Left ventricle myocardium superior (tissue), 1 donor: Measurements from ENCODE around the gene STAP2. TPM values are rescaled to one million over a fixed set of nuclear protein-coding genes. Genes with fewer than 3 reads are reported as not detected.
"Not testable (repeated sequence)": the region's sequence is repeated elsewhere in the genome, so short reads cannot be mapped to it uniquely, and the experiment has no call there.

Experiments used
- ATAC-seq: fragments of 200-7000 bp; cut with Tn5 transposase; one replicate; pipeline ENCODE4 v1.9.1; 2020; ENCODE audit warnings: mild to moderate bottlenecking, moderate library complexity
- DNase-seq: peaks from one replicate; pipeline ENCODE4 v3.0.0-alpha.2; 2020
- intact Hi-C: fragments of 100-400 bp; cut with micrococcal nuclease; formaldehyde crosslinking; loops from one replicate; pipeline ENCODE4 v1.11.0; 2022
- total RNA-seq: library from RNA; stranded (reverse); fragmentation: NEBNext Ultra II Directional; extraction: Animal tissue kit (Norgen Biotek cat#: 25700); gene quantifications from one replicate; pipeline ENCODE4 v1.2.1, GENCODE V29; 2021
- donor health status: DM: no; HTN: yes; CAD: no; lungs with severe emphysema.

Gene STAP2
- total RNA-seq, 1 donor from 2014 or later = 4.2 TPM

DNA sequence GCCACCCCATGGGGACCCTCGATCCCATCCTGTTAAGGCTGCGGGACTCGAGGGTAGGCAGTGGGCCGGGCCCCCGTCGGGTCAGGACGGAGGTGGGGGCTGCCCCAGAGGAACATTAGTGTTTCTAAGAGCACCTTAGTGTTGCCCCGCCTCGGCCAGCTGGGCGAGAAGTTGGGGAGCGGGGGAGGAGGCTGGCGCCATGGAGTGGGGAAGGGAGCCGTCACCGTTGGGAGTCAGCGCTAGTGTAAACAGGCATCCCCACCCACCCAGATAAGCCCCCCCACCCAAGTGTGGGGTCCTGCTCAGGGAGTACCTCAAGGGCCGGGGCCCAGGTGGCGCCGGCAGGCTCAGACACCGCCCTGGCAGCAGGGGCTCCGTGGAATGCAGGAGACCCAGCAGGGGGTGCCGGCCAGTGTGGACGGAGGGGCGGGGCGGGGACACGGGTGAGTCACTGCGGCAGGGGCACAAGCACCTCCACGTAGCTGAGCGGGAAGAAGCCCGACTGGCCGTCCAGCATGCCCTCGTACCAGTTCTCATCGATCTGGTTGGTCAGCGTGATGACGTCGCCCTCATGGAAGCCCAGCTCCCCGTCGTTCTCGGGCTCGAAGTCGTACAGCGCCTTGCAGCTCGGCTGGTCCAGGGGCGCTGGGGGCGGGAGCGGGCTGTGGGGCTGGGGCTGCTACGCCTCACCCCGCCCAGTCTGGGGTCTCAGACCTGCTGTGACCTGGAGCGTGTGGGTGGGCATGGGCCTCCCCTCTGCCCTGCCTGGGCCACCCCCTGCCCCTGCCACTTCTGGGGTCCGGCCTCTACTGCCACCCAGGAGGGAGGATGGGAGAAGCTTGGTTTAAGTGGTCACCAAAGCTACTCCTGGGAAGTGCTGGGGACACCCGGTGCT, 22.8 kb upstream of the STAP2 start:
- no peak for DNase-seq
- intact Hi-C loops = no loop called here
- no peak for ATAC-seq

DNA sequence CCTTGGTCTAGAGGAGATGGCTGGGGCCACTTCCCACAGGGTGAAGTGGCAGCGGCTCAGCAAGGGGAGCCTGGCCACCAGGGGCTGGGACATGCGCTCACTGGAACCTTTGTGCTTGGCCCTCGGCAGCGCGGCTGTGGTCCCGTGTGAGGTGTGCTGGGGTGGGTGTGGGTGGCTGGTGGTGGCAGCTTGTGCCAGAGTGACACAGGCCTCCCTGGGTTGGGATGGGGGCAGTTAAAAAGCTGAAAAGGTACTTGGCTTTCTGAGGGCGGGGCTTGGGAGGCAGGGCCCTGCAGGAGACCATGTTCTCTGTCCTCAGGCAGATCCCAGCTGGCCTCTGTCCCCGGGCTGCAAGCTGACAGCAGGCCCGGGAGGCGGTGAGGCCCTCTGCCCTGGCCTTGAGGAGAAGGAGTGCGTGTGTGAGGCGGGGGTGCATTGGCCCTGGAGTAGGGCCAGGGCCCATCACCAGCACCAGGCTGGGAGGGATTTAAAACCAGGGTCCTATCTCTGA, 22.1 kb upstream of the STAP2 start:
- DNase-seq = no peak

DNA sequence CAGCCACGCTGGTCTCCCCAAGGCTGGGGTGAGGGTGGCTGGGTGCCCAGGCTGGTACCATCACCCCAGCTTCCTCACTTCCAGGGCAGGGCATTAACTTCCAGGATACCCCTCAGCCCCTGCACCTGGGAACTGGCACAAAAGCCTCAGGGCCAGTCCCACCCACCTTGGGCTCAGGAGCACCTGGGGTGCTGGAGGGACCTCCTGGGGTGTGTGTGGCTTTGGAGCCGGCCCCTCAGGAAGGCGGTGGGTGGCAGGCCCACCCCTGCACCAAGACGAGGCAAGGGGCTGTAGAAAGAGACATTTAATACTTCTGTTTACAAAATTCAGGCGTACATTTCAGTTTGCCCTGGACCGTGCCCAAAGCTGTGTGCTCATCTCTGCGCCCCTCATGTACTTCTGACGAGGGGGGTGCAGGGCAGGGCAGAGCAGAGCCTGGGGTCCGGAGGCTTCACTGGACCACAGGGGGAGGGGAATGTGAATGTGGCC, 21.5 kb upstream of the STAP2 start:
- intact Hi-C loops = no loop called here
- DNase-seq (no peak), ATAC-seq (no peak)

More for the DNA sequence above, 22.1 kb upstream of the STAP2 start:
- ATAC-seq = no peak
- intact Hi-C loops = no loop called here

DNA sequence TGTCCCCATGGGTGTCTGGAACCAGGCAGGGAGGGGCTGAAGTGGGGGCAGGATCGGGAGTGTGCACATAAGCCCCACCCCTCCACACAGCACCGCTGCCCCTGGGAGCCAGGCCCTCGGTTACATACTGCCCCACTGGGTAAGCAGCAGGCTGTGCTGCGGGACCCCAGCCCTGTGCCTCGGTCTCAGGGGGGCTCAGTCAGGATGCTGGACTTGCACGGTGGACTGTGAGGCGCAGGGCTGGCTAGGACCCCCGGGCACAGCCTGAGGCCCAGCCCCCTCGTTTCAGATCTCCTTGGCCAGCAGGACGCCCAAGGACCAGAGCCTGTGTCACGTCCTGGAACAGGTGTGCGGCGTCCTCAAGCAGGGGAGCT, 21.0 kb upstream of the STAP2 start:
- DNase-seq (no peak), ATAC-seq (no peak)
- intact Hi-C loops = no loop called here

DNA sequence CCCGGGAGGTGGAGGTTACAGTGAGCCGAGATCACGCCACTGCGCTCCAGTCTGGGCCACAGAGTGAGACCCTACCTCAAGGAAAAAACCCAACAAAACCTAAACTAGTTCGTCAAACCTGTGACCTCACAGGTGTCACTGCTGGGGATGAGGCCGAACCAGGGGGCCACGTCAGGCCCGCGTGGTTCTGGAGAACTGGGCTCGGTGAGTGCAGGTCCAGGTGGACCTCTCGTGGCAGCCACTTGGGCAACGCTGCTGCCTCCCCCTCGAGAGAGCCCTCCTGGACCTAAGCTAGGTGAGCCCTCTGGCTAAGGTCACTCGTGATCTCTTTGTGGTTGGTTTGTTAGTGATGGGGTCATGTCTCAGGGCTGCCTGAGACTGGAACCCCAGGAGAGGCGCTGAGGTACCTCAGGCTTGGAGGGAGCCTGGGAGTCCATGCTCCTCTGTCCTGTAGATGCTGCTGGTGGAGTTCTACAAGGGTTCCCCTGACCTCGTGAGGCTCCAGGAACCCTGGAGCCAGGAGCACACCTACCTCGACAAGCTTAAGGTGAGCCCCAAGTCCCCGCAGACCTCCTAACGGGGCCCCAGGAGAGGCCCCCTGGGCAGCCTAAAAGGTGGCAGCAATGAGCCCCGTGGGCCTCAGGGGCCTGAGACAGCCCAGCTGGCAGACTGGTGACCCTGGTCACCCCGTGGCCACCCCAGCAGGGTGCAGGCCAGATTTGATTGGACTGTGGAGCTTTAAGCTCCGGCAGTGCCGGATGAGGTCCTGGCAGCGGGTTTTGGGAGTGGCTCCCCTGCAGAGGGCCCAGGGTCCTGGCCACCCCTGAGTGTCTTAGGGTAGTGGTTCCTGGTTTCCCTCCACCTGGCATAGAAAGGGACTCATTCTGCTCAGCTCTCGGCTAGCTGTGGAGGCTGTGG, 20.3 kb upstream of the STAP2 start:
- intact Hi-C loops = no loop called here
- DNase-seq (no peak), ATAC-seq (no peak)

DNA sequence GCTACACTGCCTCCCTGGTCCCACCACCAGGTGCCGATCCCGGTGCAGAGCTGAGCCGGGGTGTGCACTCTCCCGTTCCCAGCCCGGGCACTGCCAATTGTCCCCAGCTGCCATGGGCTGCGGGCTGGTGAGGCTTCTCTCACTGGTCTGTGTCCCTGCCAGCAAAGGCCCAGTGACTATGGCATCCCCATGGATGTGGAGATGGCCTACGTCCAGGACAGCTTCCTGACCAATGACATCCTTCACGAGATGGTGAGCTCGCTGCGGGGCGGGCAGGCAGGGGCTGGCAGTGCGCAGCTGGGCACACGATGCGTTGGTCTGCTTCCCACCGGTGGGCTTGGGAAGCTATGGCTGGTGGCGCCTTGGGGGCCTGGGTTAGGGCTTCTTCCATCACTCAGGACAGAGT, 19.3 kb upstream of the STAP2 start:
- DNase-seq = no peak
- ATAC-seq = no peak
- intact Hi-C loops = no loop called here

DNA sequence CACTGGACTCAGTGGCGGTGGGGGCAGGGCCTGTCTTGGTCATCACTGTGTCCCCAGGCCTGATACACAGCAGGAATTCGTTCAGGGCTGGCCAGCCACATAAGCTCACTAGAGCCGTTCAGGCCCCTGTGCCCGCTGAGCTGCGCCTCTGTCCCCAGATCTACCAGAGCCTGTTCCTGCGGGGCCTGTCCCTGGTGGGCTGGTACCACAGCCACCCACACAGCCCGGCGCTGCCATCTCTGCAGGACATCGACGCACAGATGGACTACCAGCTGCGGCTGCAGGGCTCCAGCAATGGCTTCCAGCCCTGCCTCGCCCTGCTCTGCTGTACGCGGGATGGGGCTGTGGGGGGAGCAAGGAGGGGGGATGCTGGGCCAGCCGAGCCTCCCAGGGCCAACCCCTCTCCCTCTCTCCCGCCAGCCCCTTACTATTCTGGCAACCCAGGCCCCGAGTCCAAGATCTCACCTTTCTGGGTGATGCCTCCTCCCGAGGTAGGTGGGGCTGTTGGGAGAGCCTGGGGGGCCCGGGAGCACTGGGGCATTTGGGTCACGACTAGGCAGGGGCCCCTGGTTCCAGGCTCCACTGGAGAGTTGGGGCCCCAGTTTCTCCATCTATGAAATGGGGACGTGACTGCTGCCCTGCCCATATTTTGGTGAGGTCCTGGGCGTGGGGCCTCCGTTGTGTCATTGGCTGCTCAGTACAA, 18.6 kb upstream of the STAP2 start:
- DNase-seq = no peak
- intact Hi-C loops = no loop called here
- no peak for ATAC-seq

DNA sequence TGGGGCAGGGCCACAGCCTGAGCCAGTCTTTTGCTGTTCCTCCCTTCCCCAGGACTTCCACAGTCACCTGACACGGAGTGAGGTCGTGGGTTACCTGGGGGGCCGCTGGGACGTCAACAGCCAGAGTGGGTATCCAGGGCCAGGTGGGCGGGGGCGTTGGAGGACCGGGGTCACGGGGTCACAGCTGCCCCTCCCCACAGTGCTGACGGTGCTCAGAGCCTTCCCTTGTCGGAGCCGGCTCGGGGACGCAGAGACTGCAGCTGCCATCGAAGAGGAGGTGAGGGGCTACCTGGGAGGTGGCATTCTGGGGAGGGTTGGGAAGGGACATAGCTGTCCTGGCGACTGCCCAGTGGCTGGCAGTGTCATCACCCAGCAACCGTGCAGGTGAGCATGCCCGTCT, 16.3 kb upstream of the STAP2 start:
- DNase-seq (no peak), ATAC-seq (no peak)
- intact Hi-C loops = no loop called here

DNA sequence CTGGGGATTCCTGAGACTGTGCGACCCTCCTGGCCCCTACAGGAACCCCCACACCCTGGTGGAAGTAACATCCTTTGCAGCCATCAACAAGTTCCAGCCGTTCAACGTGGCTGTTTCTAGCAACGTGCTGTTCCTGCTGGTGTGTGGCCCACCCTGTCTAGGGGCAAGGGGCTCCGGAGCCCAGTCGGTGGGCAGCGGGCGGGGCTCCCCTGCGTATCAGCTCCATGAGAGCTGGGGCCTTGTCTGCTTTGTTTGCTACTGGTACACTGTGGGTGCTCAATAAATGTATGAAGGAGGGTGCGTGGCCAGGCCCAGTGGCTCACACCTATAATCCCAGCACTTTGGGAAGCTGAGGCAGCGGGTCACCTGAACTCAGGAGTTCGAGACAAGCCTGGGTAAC, 15.7 kb upstream of the STAP2 start:
- intact Hi-C loops = no loop called here
- no peak for ATAC-seq
- no peak for DNase-seq

DNA sequence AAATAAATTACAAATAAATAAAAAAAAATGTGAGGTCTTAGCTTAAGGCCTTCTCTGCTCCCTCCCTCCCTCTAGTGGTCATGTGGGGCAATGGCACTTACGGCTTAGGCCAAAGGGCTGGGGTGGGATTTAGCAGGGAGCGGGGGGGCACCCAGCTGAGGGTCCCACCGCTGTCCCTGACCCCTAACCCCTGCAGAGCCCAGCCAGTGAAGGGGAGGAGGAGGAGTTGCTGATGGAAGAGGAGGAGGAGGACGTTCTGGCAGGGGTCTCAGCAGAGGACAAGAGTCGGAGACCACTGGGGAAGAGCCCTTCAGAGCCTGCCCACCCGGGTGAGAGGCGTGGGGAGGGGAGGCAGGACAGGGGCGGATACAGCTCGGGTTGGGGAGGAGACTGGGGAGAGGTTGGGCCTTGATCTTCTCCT, 14.1 kb upstream of the STAP2 start:
- intact Hi-C loops = no loop called here
- ATAC-seq = peak; percentile 56
- DNase-seq = no peak

DNA sequence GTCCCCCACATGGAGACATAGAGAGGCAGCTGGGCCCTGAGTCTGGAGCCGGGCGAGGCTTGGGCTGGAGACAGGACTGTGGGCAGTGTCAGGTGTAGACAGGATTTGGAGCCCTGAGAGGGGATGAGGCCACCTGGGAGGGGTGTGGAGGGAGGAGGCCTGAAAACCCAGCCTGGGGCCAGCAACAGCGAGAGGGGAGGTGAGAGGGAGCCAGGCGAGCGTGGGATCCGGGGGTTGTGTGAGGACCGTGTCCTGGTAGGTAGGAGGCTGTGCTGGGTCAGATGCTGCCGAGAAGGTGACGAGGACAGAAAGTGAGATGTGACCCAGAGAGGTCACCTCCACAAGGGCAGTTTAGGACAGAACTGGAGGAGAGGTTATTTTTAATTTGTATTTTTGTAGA, 12.1 kb upstream of the STAP2 start:
- DNase-seq = no peak
- intact Hi-C loops = no loop called here
- ATAC-seq = no peak

DNA sequence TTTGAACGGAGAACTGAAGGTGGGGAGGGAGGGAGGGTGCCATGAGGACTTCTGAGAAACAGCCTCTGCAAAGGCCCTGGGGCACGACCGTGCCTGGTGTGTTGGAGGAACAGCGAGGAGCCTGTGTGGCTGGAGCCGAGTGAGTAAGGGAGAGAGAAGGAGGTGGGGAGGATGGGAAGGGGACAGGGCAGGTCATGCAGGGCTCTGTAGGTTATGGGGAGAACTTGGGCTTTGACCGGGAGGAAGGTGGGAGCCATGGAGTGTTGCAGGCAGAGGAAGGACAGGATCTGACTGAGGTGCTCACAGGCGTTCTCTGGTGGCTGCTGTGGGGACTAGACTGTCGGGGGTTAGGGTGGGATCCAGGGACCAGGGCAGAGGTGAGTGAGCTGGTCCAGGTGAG, 11.5 kb upstream of the STAP2 start:
- intact Hi-C loops = no loop called here
- DNase-seq (no peak), ATAC-seq (no peak)

DNA sequence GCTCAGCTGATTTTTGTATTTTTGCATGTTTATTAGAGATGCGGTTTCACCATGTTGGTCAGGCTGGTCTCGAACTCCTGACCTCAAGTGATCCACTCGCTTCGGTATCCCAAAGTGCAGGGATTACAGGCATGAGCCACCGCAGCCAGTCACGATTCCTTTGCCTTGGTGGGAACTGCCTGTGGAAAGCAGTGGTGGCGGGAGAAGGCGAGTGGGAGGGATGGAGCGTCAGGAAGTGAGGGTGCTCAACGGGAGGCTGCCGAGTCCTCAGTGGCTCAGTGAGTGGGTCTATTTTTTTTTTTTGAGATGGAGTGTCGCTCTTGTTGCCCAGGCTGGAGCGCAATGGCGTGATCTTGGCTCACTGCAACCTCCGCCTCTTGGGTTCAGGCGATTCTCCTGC, 10.6 kb upstream of the STAP2 start:
- intact Hi-C loops, ATAC-seq, DNase-seq: not testable (repeated sequence)

DNA sequence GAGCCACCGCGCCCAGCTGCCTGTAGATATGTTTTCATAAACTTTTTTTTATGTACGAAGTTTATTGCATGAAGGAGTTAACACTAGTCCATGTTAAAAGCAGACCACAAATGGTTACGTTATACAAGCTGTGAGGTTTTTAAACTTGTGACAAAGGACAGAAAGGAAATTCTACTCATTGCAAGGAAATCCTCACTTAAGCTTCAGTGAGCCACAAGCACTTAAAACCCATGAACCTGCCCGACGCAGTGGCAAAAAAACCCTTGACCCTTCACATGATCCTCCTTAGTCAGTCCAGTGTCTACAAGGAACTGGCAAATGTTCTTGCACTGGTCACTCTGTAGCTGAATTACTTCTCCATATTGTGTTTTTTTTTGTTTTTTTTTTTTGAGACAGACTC, 8.9 kb upstream of the STAP2 start:
- intact Hi-C loops = no loop called here
- no peak for DNase-seq
- ATAC-seq = no peak

DNA sequence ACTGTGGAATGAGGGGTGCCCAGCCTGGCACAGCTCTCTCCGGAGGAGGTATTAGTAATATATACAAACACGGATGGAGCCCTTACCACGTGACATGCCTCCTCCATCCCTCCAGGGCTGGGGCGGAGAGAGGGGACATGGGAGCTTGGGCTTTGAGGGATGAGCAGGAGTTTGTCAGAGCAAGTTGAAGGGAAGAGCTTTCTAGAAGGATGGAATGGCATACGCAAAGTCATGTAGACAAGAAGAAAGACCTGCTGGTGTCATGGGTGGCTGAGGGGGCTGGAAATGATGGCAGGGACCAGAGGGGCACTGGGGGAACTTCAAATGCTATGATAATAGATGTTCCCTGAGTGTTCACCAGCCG, 7.4 kb upstream of the STAP2 start:
- intact Hi-C loops = no loop called here
- ATAC-seq (no peak), DNase-seq (no peak)

DNA sequence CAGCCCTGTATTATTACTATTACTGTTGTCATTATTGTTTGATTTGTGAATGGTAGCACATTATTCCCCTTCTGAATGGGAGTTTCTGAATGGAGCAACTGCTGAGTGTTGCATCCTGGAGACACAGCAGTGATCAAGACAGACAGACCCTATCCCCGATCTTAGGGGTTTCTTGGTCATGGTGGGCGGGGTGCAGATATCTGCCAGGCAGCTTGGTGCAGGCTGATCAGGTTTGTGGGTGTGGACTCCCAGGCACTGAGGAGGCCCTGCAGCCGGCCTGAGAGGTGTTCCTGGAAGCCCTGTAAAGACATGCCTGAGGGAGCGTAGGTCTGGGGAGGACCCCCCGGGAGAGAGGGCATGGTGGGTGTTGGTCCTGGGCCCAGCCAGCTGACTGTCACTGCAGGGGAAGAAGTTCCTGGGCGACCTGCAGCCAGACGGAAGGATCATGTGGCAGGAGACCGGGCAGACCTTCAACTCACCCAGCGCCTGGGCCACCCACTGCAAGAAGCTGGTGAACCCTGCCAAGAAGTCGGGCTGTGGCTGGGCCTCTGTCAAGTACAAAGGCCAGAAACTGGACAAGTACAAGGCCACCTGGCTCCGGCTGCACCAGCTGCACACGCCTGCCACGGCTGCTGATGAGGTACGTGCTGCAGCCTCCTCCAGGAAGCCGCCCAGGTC, 6.9 kb upstream of the STAP2 start:
- no peak for DNase-seq
- ATAC-seq = no peak
- intact Hi-C loops = no loop called here

DNA sequence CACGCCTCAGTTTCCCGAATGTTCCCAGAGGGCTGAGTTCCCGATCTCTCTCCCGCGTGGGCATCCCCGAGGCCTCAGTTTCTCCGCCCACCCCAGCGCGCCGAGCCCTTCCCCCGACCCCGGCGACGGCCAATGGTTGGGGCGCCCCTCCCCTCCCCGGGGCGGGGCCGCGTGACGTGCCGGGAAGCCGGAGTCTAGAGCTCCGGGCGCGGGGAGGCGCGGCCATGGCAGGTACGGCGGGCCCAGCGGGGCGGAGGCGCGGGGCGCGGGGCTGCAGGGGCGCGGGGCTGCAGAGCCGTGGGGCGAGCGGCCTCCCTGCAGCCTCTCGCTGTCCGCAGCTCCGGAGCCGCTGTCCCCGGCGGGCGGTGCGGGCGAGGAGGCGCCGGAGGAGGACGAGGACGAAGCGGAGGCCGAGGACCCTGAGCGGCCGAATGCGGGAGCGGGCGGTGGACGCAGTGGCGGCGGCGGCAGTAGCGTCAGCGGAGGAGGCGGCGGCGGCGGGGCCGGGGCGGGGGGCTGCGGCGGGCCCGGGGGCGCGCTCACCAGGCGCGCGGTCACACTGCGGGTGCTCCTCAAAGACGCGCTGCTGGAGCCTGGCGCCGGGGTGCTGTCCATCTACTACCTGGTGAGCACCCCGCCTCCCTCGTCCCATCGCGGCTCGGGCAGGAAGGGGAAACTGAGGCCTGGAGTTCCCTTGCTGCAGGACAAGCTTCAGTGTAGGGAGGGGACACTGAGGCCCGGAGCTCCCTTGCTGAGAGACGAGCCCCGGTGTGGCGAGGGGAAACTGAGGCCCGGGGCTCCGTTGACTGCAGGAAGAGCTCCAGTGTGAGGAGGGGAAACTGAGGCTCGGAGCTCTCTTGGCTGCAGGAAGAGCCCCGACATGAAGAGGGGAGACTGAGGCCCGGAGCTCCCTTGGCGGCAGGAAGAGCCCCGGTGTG, 5.0 kb upstream of the STAP2 start, which contains the start of gene MPND:
Gene MPND (plus strand): TSS at position 193 of the 938 bp plus-strand sequence. CDS start 32 bp downstream, at position 225.
- ATAC-seq (peak; percentile 91), DNase-seq (peak; percentile 98)
- intact Hi-C loops = no loop called here
